ENCODE results near the gene CHRD. TPM values are rescaled to one million over a fixed set of nuclear protein-coding genes. Genes with fewer than 3 reads are reported as not detected.

Gene CHRD
- total and polyA plus RNA-seq, 9 of the 15 experiments (the other 6 are each of a cell fraction or from before 2014, with no cell fraction given): 0.11 to 1.3 (median 0.59) TPM; not detected in 3

GRCh38 chr3:184381261-184382224 lies 1.7 kb downstream of the CHRD start (continued):
- TF ChIP-seq CLOCK (CRISPR knock-in tag; IDR thresholded peaks at IDR 0.05; ENCODE audit: borderline replicate concordance): no peak
- TF ChIP-seq RBBP5 (IDR thresholded peaks at IDR 0.05; ENCODE audit: borderline replicate concordance, insufficient read depth, low read length, poor library complexity, severe bottlenecking): no peak
- TF ChIP-seq E2F1 (CRISPR knock-in tag; IDR thresholded peaks at IDR 0.05): no peak
- 0 out of 2 replicates have a peak, but pooled peaks have one; percentile 19 for TF ChIP-seq TFAP4 (CRISPR knock-in tag; IDR thresholded peaks at IDR 0.05; ENCODE audit: borderline replicate concordance)
- no peak for TF ChIP-seq ZNF639 (CRISPR knock-in tag; conservative IDR thresholded peaks at IDR 0.05 in 1 of 2, IDR thresholded peaks at IDR 0.05 in 1 of 2)
- TF ChIP-seq ZSCAN29 (IDR thresholded peaks at IDR 0.05): no peak
- TF ChIP-seq ESRRA (IDR thresholded peaks at IDR 0.05; ENCODE audit: borderline replicate concordance, low read depth): peak; percentile 86
- TF ChIP-seq CSDE1 (IDR thresholded peaks at IDR 0.05): no peak
- TF ChIP-seq ZBTB33 (CRISPR knock-in tag; IDR thresholded peaks at IDR 0.05): no peak

All from K562 (cell line).